ENCODE measurements around the gene UBASH3B.

DNA sequence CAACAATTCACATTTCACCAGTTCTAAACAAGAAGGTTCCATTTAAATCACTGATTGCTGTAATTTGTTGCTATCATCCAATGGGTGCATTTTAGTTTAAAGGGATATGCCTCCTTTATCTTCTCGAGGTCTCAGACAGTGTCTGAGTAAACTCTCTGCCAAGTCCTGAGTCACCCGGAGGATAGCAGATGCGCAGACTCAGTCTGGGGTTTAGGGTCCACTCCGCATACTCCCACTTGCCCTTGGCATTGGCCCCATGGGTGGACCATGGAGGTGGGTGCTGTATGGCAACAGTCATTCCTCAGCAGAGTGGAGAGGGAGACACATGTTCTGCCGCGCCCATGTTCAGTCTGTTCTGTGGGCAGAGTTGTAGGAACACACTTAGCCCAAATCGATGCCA, 117.4 kb downstream of the UBASH3B start:
- TF ChIP-seq, protein P1, sequence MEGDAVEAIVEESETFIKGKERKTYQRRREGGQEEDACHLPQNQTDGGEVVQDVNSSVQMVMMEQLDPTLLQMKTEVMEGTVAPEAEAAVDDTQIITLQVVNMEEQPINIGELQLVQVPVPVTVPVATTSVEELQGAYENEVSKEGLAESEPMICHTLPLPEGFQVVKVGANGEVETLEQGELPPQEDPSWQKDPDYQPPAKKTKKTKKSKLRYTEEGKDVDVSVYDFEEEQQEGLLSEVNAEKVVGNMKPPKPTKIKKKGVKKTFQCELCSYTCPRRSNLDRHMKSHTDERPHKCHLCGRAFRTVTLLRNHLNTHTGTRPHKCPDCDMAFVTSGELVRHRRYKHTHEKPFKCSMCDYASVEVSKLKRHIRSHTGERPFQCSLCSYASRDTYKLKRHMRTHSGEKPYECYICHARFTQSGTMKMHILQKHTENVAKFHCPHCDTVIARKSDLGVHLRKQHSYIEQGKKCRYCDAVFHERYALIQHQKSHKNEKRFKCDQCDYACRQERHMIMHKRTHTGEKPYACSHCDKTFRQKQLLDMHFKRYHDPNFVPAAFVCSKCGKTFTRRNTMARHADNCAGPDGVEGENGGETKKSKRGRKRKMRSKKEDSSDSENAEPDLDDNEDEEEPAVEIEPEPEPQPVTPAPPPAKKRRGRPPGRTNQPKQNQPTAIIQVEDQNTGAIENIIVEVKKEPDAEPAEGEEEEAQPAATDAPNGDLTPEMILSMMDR (IDR thresholded peaks at IDR 0.05), result no peak
- TF ChIP-seq ZFX (IDR thresholded peaks at IDR 0.05; ENCODE audit: borderline replicate concordance), result no peak
